HG03558 (cell line): ENCODE measurements around the gene ANGPTL1.

Experiments
- ATAC-seq: cut with Tn5 transposase; IDR thresholded peaks from one replicate; pipeline ENCODE4 v1.9.1; 2021; ENCODE audit warnings: moderate number of reproducible peaks; ENCODE audit not compliant: unreplicated experiment; ENCODE audit errors: extremely low read depth

The ANGPTL1 gene, protein sequence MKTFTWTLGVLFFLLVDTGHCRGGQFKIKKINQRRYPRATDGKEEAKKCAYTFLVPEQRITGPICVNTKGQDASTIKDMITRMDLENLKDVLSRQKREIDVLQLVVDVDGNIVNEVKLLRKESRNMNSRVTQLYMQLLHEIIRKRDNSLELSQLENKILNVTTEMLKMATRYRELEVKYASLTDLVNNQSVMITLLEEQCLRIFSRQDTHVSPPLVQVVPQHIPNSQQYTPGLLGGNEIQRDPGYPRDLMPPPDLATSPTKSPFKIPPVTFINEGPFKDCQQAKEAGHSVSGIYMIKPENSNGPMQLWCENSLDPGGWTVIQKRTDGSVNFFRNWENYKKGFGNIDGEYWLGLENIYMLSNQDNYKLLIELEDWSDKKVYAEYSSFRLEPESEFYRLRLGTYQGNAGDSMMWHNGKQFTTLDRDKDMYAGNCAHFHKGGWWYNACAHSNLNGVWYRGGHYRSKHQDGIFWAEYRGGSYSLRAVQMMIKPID

DNA sequence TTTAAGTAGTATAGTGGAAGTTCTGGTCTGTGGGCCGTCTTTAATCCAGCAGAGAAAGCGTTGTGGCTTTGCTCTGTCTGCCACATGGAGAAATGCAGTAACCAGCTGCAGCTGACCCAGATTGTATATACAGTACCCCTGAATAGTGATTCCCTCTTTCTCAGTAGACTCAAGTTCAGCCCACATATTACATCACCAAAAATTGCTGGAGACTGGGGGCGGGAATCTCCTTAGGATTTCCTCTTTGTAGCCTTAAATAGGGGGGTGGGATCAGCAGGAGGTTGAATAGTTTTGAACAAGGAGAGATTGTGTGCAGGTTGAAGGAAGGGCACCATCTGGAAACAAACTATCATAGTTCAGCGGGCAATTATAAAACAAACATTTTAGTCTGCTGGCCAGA, at the start of gene ANGPTL1:
ANGPTL1 (minus strand) TSS at position 134 of the 400 bp plus-strand sequence. CDS start 5,301 bp downstream, outside the sequence.
- ATAC-seq, result no peak

DNA sequence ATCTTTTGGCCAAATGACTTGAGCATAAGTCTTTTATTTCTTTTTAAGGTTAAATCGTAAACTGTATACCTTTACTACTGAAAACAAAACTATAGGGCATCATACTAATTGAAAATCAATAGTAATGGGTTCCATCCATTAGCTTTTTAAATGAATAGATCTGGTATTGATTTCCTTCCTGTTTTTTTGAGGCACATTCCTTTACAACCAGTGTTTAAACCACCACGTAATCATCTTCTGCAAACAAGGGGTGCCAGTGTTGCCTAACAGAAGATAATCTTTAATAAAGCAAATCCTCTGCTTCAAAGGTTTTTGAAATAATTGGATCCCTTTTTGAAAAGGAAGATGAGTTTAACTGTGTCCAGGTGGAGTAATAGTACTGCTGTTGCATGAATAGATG, 48.7 kb upstream of the ANGPTL1 start:
- no peak for ATAC-seq

DNA sequence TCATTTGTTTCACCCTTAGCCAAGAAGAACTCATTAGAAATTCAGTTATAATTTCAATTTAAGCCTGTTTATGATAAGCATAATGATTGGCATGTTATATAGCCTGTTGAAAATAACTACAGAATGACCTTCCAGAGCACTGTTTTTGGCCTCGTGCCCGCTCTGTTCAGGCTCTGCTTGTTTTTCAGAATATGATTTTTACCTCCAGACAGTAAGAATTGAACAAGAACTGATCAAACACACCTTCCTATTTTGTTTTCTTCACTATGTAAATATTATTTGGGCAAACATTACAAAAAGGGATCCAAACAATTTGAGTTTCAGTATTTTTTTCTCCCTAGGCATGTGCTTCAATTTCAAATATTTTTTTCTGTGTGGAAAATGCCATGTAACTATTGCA, 48.1 kb upstream of the ANGPTL1 start:
- no peak for ATAC-seq

DNA sequence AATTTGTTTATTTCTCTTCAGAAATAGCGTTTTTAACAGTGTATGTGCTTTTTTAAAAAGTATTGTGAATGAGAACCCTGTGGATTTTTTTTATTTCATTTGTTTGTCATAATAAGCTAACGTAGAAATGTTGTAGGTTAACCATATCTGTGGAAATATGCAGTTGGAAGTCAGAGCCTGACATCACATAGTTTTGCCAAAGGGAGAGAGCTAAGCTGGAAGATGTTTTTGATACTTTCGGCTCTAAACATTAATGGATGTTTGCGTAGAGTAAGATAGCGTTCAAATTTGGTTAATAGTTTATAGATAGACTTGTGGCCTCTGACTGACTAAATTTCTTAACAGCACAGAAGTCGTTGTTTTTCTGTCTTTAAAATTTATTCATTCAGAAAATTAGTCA, 47.4 kb upstream of the ANGPTL1 start:
- ATAC-seq, result no peak

DNA sequence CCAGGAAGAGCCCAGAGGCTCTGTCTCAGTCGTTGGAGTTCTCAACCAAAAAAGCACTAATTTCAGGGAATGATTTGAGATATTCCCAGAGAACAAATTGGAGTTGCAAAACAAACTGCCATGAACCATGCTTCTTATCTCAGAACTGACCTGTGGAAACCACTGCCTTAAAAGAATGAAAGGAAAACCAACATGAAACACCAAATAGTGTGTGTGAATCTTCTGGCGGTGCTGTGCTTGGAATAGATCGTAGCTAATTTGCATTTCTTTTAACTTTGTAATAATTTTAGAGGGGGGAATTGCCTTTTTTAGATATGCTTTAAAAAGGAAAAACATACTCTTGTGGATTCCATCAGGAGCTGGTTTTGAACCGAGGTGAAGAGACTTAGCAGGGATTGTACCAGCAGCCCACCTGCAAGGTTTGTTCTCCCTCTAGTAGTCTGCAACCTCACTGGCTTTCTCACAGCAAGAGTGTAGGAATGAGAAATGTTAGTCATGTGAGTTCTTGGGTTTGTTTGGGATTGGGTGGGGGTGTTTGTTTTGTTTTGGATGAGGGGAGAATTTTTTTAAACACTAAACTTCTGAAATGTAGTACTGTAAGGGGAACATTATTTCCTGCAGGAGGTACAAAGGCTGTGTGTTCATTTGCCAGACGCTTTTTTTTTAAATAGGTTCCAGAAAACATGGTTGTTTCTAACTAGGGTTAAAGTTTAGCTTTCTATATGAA, 45.7 kb upstream of the ANGPTL1 start:
- ATAC-seq, result no peak

DNA sequence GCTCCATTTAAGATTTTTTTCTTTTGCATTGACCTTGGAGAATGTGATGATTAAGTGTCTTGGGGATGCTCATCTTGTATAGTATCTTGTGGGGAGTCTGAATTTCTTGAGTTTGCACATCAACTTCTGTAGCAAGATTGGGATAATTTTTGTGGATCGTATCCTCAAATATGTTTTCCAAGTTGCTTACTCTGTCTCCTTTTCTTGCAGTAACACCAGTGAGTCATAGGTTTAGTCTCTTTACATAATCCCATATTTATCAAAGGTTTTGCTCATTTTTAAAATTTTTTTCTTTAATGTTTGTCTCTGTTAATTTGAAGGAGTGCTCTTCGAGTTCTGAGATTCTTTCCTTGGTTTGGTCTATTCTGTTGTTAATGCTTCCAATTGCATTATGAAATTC, 41.7 kb upstream of the ANGPTL1 start:
- no peak for ATAC-seq

DNA sequence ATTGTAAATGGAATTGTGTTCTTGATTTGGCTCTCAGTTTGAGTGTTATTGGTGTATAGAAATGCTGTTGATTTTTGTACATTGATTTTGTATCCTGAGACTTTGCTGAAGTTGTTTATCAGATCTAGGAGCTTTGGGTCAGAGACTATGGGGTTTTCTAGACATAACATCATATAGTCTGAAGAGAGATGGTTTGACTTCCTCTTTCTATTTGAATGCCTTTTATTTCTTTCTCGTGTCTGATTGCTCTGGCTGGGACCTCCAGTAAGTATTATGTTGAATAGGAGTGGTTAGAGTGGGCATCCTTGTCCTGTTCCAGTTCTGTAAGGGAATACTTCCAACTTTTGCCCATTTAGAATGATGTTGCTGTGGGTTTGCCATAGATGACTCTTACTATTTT, 39.1 kb upstream of the ANGPTL1 start:
- ATAC-seq, result no peak

DNA sequence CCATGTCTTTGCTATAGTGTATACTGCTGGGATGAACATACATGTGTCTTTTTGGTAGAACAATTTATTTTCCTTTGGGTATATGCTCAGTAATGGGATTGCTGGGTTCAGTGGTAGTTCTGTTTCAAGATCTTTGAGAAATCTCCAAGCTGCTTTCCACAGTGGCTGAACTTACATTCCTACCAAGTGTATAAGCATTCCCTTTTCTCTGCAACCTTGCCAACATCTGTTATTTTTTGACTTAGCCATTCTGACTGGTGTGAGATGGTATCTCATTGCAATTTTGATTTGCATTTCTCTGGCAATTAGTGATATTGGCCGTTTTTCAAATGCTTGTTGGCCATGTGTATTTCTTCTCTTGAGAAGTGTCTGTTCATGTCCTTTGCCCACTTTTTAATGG, 37.5 kb upstream of the ANGPTL1 start:
- ATAC-seq, result no peak

DNA sequence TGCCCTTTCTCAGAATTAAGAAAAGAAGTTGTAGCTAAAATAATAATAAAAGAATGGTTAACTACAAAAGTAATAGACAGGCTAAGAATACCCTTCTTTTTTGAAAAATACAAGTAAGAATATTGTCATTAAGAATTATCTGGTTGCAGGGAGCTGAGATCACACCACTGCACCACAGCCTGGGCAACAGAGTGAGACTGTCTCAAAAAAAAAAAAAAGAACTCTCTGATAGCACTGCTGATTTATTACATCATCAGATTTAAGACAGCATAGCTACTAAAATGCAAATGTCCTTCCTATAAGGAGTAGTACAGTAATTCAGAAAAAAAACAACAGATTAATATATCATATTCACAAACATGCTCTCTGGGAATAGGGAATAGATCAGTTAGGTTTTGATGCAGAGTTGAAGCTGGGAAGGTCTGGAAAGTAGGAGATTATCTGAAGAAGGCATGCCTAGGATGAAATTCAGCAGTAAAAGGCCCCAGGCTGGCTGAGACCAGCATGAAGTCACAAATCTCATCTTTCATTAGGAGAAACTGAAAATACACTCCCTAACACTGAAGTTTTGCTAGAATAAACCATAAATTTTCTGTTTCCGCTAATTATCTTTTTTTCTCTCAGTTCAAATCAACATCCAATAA, 30.7 kb upstream of the ANGPTL1 start:
- no peak for ATAC-seq

DNA sequence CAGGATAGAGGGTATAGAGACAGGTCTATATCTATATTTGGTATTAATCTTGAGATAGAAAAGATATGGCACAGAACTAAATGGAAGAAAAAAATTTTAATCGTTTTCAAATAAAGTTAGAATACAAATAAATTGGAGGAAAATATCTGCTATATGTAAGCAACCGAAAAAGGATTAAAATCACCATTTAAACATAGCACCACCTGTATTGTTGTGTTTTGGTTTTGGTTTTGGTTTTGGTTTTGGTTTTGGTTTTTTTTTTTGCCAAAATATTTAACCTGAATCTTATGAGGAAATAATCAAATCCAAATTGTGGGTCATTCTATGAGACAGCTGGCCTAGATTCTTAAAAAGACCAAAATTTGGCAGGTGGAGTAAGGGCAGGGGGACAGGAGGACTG, 28.5 kb upstream of the ANGPTL1 start:
- ATAC-seq, result no peak

DNA sequence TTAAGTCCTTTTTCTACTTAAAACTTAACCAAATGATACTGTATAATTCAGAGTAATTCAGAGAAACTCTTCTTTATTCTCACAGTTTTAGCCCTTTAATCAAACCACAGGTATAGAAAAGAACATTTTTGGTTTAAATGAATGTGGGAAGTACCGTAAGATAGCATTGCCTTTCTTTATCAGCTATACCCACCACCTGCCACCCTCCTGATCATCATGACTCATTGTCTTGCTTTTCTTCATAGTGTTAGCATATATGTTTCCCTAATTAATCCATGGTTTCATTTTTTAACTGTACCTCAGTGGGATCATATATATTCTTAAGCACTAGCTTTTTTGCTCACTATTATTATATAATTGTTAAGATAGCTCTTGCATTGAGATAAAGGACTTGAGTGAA, 27.5 kb upstream of the ANGPTL1 start:
- no peak for ATAC-seq

DNA sequence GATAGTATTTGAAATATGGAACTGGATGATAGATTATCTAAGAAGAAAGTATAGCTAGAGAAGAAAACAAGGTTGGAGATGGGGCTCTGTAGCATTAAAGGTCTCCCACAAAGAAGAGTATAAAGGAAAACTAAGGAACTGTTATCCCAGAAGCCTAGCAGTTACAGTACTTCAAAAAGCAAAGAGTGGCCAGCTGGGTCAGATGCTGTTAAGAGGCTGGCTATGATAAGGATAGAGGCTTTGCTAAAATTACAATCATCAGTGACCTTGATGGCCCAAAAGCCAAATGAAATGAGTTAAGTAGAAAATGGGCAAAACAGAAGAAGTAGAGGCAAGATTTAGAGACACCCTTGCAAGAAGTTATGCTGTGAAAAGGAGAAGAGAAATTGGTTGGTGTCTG, 25.1 kb upstream of the ANGPTL1 start:
- no peak for ATAC-seq

DNA sequence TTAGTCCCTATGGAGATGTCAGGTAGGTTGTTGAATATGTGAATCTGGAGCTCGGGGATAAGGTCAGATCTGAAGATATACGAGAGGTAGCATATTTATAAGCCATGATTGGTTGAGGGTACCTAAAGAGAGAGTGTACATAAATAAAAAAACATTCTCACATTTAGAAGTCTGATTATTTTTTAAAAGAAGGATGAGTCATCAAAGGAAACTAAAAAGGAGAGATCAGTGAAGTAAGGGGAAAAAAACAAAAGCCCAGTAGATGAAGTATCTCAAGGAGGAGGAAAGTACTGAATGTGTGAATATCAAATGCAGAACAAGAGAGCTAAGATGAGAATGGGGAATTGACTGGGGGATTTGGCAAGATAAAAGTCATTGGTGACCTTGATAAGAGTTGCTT, 15.7 kb upstream of the ANGPTL1 start:
- ATAC-seq, result no peak

DNA sequence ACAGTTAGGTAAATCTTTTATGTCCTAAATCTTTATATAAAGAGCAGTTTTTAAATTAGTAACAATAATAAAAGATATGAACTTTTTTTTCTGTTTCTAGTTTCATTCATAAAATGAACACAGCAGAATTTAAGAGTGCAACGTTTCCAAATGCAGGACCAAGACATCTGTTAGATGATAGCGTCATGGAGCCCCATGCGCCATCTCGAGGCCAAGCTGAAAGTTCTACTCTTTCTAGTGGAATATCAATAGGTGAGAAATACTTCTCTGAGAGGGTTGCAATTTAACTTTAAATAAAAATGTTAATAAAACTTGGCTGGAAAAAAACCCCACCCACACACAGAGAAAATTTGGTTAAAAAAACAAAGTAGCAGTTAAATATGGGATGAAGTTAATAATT, 15.0 kb upstream of the ANGPTL1 start:
- ATAC-seq, result no peak

DNA sequence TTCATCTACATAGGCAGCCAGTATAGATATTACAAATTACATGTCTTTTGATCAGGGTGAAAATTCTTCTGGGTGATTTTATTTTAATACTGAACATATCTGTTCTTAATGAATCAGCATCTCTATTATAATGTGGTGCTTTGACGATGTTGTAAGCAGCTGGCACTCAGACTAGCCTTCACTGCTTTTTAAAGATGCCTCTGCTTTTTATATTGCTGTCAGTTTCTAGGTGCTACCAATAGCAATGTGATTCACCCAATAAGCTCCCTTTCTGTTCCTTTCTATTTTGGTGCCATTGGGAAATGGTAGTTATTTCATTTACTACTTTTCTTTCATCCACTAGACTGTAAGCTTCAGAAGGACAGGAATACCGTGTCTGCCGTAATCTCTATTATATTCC, 11.1 kb upstream of the ANGPTL1 start:
- ATAC-seq, result no peak

DNA sequence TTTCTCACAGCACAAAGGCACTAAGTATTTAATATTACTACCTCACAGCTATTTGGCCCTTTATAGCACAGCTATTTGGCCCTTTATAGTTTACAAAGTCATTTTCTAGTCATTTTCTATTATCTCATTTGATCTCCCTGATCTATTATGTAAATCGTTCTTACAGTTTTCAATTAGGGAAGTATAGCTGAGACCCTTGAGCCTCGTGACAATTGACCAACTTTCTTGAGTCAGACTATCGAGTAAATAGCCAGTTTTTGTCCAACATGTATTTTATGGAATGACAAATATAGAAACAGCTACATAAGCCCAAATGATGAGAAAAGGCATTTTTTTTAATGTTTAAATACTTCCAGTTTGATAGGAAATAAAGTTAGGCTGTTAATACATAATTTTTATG, 7.0 kb upstream of the ANGPTL1 start:
- ATAC-seq, result no peak

DNA sequence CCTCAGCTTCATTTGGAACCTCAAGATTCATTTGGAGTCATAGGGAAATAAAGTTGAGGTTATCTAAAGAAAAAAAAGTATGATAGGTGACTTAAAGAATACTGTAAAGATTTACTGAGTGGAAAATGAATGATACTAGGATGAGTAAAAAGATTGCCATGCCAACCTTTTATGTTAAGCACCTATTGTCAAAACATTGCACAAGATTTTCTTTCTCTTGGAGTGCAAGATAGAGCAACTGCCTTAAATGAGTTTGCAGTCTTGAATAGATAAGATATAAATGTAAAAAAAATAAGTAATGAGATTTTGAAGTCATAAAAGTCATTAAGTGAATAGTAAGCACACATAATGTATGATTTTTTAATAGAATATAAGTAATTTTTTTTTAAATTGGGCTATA, 5.1 kb upstream of the ANGPTL1 start:
- no peak for ATAC-seq

DNA sequence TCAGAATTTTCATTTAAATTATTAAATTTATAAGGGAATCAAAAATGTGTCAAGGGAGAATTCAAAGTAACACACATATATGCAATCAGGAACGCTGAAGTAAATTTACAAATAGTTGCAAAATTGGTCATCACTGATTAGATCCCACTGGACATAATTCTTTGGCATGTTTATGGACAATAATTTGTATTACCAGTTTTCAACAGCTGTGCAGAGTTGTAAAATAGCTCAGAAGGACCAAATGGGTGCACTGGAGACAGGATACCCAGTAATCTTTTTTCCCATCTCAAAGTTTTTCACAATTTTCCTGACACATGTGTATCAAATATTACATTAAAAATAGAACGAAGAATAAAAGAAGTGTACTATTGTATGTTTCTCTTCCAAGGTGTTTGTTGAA, 4.1 kb upstream of the ANGPTL1 start:
- ATAC-seq, result no peak

DNA sequence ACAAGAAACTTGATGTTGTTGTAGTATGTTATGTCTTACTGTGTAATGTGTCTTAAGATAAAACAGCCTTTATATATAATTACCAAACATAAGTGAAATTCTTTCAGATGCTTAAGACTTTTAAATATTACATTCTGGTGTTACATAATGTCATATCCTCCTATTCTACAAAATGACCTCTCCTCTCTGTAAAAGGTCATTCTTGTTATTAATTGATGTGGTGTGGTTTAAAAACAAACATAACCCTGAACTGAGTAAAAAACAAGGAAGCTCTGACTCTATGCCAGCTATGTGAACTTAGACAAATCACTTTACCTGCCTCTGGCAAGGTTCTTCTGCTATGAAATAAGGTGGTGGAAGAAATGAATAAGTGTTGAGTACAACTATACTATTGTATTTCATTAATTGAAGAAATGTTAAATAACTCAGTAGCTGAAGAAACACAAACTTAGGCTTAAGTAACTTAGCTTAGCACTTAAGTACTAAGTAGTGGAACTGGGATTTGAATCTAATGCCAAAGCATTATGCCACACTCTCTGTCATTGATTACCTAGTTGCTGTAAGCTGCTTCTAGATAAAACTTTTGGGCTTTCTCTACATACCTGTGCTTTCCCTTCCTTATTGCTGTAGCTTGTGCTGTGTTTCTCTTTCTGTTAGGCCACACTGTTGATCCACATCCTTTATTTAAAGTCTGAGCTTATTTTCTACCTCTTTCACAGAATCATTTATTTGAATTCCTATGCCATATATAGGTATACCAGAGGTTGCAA, 859 bp upstream of the ANGPTL1 start:
- no peak for ATAC-seq

DNA sequence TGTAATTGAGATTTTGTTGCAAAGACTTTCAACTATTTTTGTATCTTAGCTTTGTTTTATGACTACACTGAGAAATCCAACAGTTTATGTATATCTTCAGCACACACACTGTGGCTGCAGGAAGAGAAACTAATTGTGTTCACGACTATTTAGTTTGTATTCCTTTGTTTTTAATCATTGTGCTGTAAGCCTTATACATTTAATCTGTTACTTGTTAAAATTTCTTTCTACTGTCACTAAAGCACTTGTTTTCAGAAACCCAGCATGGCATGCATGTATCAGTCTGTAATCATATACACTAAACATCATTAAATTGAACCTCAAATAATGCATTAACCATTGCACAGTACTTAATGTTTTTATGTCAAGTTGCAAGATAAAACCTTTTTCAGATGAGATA, 656 bp downstream of the ANGPTL1 start:
- no peak for ATAC-seq
